ENCODE data around the gene PNMA6E. TPM values are rescaled to one million over a fixed set of nuclear protein-coding genes. Genes with fewer than 3 reads are reported as not detected.

The PNMA6E gene
- total RNA-seq, 1 donor from 2014 or later: not detected

- no peaks in the 10 kb centered on the region for H3K27me3 Mint-ChIP-seq (ENCODE audit: unreplicated experiment)
- H3K36me3 Mint-ChIP-seq (ENCODE audit: unreplicated experiment): no peaks in the 10 kb centered on the region
- no peak for DNase-seq
- no peak overlapping the region for H3K4me3 Mint-ChIP-seq (ENCODE audit: unreplicated experiment)
- peaks cover 1% of the 10 kb centered on the region for H3K9me3 Mint-ChIP-seq (ENCODE audit: unreplicated experiment)
- no peaks in the 10 kb centered on the region for H3K4me1 Mint-ChIP-seq (ENCODE audit: low read depth, unreplicated experiment)
- no peak overlapping the region for H3K27ac Mint-ChIP-seq (ENCODE audit: unreplicated experiment)
- no peak for TF ChIP-seq CTCF (IDR thresholded peaks at IDR 0.05; ENCODE audit: partially characterized antibody, unreplicated experiment)
Observed at GRCh38 chrX:153430796-153431195, 29.6 kb upstream of the PNMA6E start.

- peaks cover 1% of the 10 kb centered on the region for H3K9me3 Mint-ChIP-seq (ENCODE audit: unreplicated experiment)
- no peak overlapping the region for H3K27ac Mint-ChIP-seq (ENCODE audit: unreplicated experiment)
- no peak for TF ChIP-seq CTCF (IDR thresholded peaks at IDR 0.05; ENCODE audit: partially characterized antibody, unreplicated experiment)
- no peak for DNase-seq
- no peak overlapping the region for H3K4me3 Mint-ChIP-seq (ENCODE audit: unreplicated experiment)
- H3K36me3 Mint-ChIP-seq (ENCODE audit: unreplicated experiment): no peaks in the 10 kb centered on the region
- H3K27me3 Mint-ChIP-seq (ENCODE audit: unreplicated experiment): no peaks in the 10 kb centered on the region
- no peaks in the 10 kb centered on the region for H3K4me1 Mint-ChIP-seq (ENCODE audit: low read depth, unreplicated experiment)
Observed at GRCh38 chrX:153426204-153426603, 25.1 kb upstream of the PNMA6E start.

- Mint-ChIP-seq H3K4me1 (ENCODE audit: low read depth, unreplicated experiment) (no peaks in the 10 kb centered on the region), H3K27ac (ENCODE audit: unreplicated experiment) (no peak overlapping the region), H3K36me3 (ENCODE audit: unreplicated experiment) (no peaks in the 10 kb centered on the region), H3K4me3 (ENCODE audit: unreplicated experiment) (no peak overlapping the region), H3K9me3 (ENCODE audit: unreplicated experiment) (no peaks in the 10 kb centered on the region), H3K27me3 (ENCODE audit: unreplicated experiment) (no peaks in the 10 kb centered on the region)
- no peak for TF ChIP-seq CTCF (IDR thresholded peaks at IDR 0.05; ENCODE audit: partially characterized antibody, unreplicated experiment)
- DNase-seq: no peak
Observed at GRCh38 chrX:153423652-153424051, 22.5 kb upstream of the PNMA6E start.

GRCh38 chrX:153421856-153422255 is 20.7 kb upstream of the PNMA6E start:
- no peaks in the 10 kb centered on the region for H3K36me3 Mint-ChIP-seq (ENCODE audit: unreplicated experiment)
- no peaks in the 10 kb centered on the region for H3K9me3 Mint-ChIP-seq (ENCODE audit: unreplicated experiment)
- TF ChIP-seq CTCF (IDR thresholded peaks at IDR 0.05; ENCODE audit: partially characterized antibody, unreplicated experiment): no peak
- DNase-seq: no peak
- H3K4me1 Mint-ChIP-seq (ENCODE audit: low read depth, unreplicated experiment): no peaks in the 10 kb centered on the region
- no peak overlapping the region for H3K4me3 Mint-ChIP-seq (ENCODE audit: unreplicated experiment)
- H3K27ac Mint-ChIP-seq (ENCODE audit: unreplicated experiment): no peak overlapping the region
- H3K27me3 Mint-ChIP-seq (ENCODE audit: unreplicated experiment): no peaks in the 10 kb centered on the region

GRCh38 chrX:153420851-153421599 is 19.9 kb upstream of the PNMA6E start:
- no peak overlapping the region for H3K27ac Mint-ChIP-seq (ENCODE audit: unreplicated experiment)
- H3K36me3 Mint-ChIP-seq (ENCODE audit: unreplicated experiment): no peaks in the 10 kb centered on the region
- no peaks in the 10 kb centered on the region for H3K9me3 Mint-ChIP-seq (ENCODE audit: unreplicated experiment)
- no peak for TF ChIP-seq CTCF (IDR thresholded peaks at IDR 0.05; ENCODE audit: partially characterized antibody, unreplicated experiment)
- no peak for DNase-seq
- no peaks in the 10 kb centered on the region for H3K4me1 Mint-ChIP-seq (ENCODE audit: low read depth, unreplicated experiment)
- no peaks in the 10 kb centered on the region for H3K27me3 Mint-ChIP-seq (ENCODE audit: unreplicated experiment)
- H3K4me3 Mint-ChIP-seq (ENCODE audit: unreplicated experiment): no peak overlapping the region
